22Rv1 (cell line): ENCODE measurements around the gene IFITM10.

Source experiments
- CTCF ChIP-seq: fragments of 450-650 bp; IDR thresholded peaks from 2 replicates; pipeline ENCODE4 v1.5.1; 2017; ENCODE audit warnings: mild to moderate bottlenecking
- ZFX ChIP-seq: fragments of 450-650 bp; IDR thresholded peaks from 2 replicates; pipeline ENCODE4 v1.6.1; 2017; ENCODE audit warnings: antibody characterized with exemption, borderline replicate concordance

- no peak for TF ChIP-seq CTCF
- TF ChIP-seq ZFX: no peak
Observed at GRCh38 chr11:1767399-1768140, 17.2 kb upstream of the IFITM10 start.
